ENCODE results near the gene PKP1.
A peak's percentile ranks its signal among the peaks of the same experiment; 100 is the strongest.

Gene PKP1

GRCh38 chr1:201291916-201292315 is 8.6 kb downstream of the PKP1 start (continued):
- no peak for TF ChIP-seq ZNF148 (tag by site-specific recombination; IDR thresholded peaks at IDR 0.05; ENCODE audit: borderline replicate concordance)
- no peak for TF ChIP-seq SCRT1 (tag by site-specific recombination; IDR thresholded peaks at IDR 0.05; ENCODE audit: borderline replicate concordance)
- no peak for TF ChIP-seq ZBTB44 (tag by site-specific recombination; IDR thresholded peaks at IDR 0.05)
- TF ChIP-seq ZNF560 (tag by site-specific recombination; IDR thresholded peaks at IDR 0.05; ENCODE audit: borderline replicate concordance), result no peak
- TF ChIP-seq ZNF366 (tag by site-specific recombination; conservative IDR thresholded peaks at IDR 0.05), result no peak
- no peak for TF ChIP-seq ZNF513 (tag by site-specific recombination; IDR thresholded peaks at IDR 0.05)
- TF ChIP-seq MYNN (tag by site-specific recombination; IDR thresholded peaks at IDR 0.05; ENCODE audit: borderline replicate concordance), result no peak
- no peak for TF ChIP-seq ZNF211 (tag by site-specific recombination; IDR thresholded peaks at IDR 0.05; ENCODE audit: low read depth)
- TF ChIP-seq ZNF518A (tag by site-specific recombination; conservative IDR thresholded peaks at IDR 0.05; ENCODE audit: low read depth), result no peak

GRCh38 chr1:201294876-201295275 is 11.6 kb downstream of the PKP1 start:
- TF ChIP-seq PRDM1 (tag by site-specific recombination; IDR thresholded peaks at IDR 0.05), result peak; percentile 34; the same call in 1 of the 2 replicates
- TF ChIP-seq ZNF19 (tag by site-specific recombination; IDR thresholded peaks at IDR 0.05; ENCODE audit: low read depth), result no peak
- CTCF ChIA-PET, result interaction anchor here (1.4 kb wide), 1 partner anchor 67 kb away, joined by 3 read pairs; no protein-coding TSS in a partner anchor
- Histone ChIP-seq H3K4me1 (ENCODE audit: control insufficient read depth, insufficient read depth, low read length) (no peaks in the 10 kb centered on the region), H3K4me3 (ENCODE audit: low read depth, low read length) (no peak overlapping the region), H3K27ac (ENCODE audit: extremely low read depth, low read depth, low read length) (no peak overlapping the region), H3K36me3 (ENCODE audit: control insufficient read depth in 2 of 2, insufficient read depth in 1 of 2, low read length in 2 of 2) (no peaks in the 10 kb centered on the region), H3K9me3 (ENCODE audit: control insufficient read depth, insufficient read depth, low read depth, low read length) (no peaks in the 10 kb centered on the region)
- POLR2A ChIA-PET, result no interaction called here

GRCh38 chr1:201295346-201295745 is 12.0 kb downstream of the PKP1 start:
- H3K27ac ChIP-seq (ENCODE audit: extremely low read depth, low read depth, low read length), result no peak overlapping the region
- no peaks in the 10 kb centered on the region for H3K9me3 ChIP-seq (ENCODE audit: control insufficient read depth, insufficient read depth, low read depth, low read length)
- H3K36me3 ChIP-seq (ENCODE audit: control insufficient read depth in 2 of 2, insufficient read depth in 1 of 2, low read length in 2 of 2), result no peaks in the 10 kb centered on the region
- no peaks in the 10 kb centered on the region for H3K4me1 ChIP-seq (ENCODE audit: control insufficient read depth, insufficient read depth, low read length)
- H3K4me3 ChIP-seq (ENCODE audit: low read depth, low read length), result no peak overlapping the region
- ChIA-PET CTCF (interaction anchor here (1.4 kb wide), 1 partner anchor 66 kb away, joined by 3 read pairs; no protein-coding TSS in a partner anchor), POLR2A (no interaction called here)
- no peak for TF ChIP-seq YY2 (tag by site-specific recombination; IDR thresholded peaks at IDR 0.05)
- no peak for TF ChIP-seq ZNF292 (tag by site-specific recombination; IDR thresholded peaks at IDR 0.05; ENCODE audit: borderline replicate concordance, low read depth)
- TF ChIP-seq ZNF148 (tag by site-specific recombination; IDR thresholded peaks at IDR 0.05; ENCODE audit: borderline replicate concordance), result no peak
- no peak for TF ChIP-seq ZNF211 (tag by site-specific recombination; IDR thresholded peaks at IDR 0.05; ENCODE audit: low read depth)
- TF ChIP-seq TCF7L2 (IDR thresholded peaks at IDR 0.05; ENCODE audit: borderline replicate concordance, low read depth, low read length), result no peak
- TF ChIP-seq ELK4 (IDR thresholded peaks at IDR 0.05; ENCODE audit: borderline replicate concordance, low read depth, low read length), result no peak
- no peak for TF ChIP-seq ZSCAN4 (tag by site-specific recombination; IDR thresholded peaks at IDR 0.05)

All from HEK293 (cell line).